ENCODE results near the gene TGFA. TPM values are rescaled to one million over a fixed set of nuclear protein-coding genes. Genes with fewer than 3 reads are reported as not detected.

The TGFA gene
- total and polyA plus RNA-seq, 7 donors: 0.33 to 12.7 (median 3.1) TPM; not detected in 1

DNA sequence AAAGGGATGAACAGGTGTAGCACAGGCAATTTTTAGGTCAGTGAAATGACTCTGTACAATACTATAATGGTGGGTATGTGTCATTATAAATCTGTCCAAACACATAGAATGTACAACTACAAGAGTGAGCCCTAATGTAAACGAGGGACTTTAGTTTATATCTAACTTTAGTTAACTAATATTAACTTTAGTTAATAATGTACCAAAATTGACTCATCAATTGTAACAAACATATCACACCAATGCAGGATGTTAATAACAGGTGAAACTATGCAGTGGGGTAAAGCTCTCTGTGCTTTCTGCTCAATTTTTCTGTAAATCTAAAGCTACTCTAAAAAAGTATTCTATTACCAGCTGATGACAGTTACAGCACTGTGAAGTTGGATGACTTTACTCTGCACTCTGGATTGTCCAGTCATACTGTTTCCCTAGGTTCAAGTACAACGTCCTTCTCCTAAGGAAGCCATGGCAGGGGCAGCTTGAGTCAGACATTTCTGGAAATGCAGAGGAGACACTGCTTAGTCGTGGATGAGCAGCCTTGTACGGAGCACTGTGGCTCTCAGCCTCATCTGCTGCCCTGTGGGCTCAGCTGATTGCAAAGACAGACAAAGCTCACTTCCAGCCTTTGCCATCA, 26.1 kb downstream of the TGFA start:
- H3K4me3 ChIP-seq: no peak overlapping the region
- intact Hi-C loops (cut with DNase I): no loop called here

GRCh38 chr2:70526126-70526525, 27.5 kb downstream of the TGFA start:
- TF ChIP-seq EP300 (IDR thresholded peaks at IDR 0.05) (no peak), POLR2A (IDR thresholded peaks at IDR 0.05) (no peak), POLR2AphosphoS5 (IDR thresholded peaks at IDR 0.05) (no peak), CTCF (IDR thresholded peaks at IDR 0.05) (no peak)
- H3K27me3 ChIP-seq: no peaks in the 10 kb centered on the region
- no peaks in the 10 kb centered on the region for H3K36me3 ChIP-seq
- no peak for DNase-seq
- no peak overlapping the region for H3K4me3 ChIP-seq
- 76% methylated on average over 3 of the region's 3 CpGs for WGBS, 2 donors
- intact Hi-C loops (cut with DNase I): no loop called here
- peaks cover 0 to 12% (median 7%) of the 10 kb centered on the region in 4 donors for H3K4me1 ChIP-seq
- no peaks in the 10 kb centered on the region for H3K9me3 ChIP-seq
- no peak overlapping the region for H3K27ac ChIP-seq

More for the DNA sequence above, 26.1 kb downstream of the TGFA start:
- TF ChIP-seq POLR2A (IDR thresholded peaks at IDR 0.05) (no peak), EP300 (IDR thresholded peaks at IDR 0.05) (no peak), POLR2AphosphoS5 (IDR thresholded peaks at IDR 0.05) (no peak), CTCF (IDR thresholded peaks at IDR 0.05) (no peak)
- WGBS, 2 donors: 63 to 73% methylated on average over 4 of the region's 4 CpGs
- no peak overlapping the region for H3K27ac ChIP-seq
- H3K9me3 ChIP-seq: no peaks in the 10 kb centered on the region
- no peaks in the 10 kb centered on the region for H3K27me3 ChIP-seq
- H3K4me1 ChIP-seq: peaks cover 0 to 12% (median 7%) of the 10 kb centered on the region in 4 donors
- no peak for DNase-seq
- no peaks in the 10 kb centered on the region for H3K36me3 ChIP-seq

DNA sequence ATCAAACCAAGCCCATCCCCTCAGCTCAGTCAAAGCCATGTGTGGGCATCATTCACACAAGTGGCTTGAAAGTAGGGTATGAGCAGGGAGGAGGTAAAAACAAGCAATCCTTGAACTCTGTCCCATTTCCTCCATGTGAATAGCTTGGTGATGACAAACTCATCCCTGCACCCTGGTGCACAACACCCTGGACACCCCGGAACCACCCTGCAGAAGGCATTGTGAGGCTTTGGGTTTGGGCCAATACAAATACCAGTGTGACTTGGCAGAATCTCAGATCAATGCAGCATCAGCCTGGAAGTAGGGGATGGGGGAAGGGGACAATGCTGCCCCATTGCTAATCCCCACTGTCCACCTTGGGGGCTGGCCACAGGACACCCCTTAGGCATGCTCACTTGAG, 28.6 kb downstream of the TGFA start:
- H3K36me3 ChIP-seq: no peaks in the 10 kb centered on the region
- no peak overlapping the region for H3K27ac ChIP-seq
- no peaks in the 10 kb centered on the region for H3K27me3 ChIP-seq
- intact Hi-C loops (cut with DNase I): no loop called here
- 17 to 70% methylated on average over 1 of the region's 1 CpG for WGBS, 2 donors
- TF ChIP-seq CTCF (IDR thresholded peaks at IDR 0.05) (no peak), POLR2A (IDR thresholded peaks at IDR 0.05) (no peak), POLR2AphosphoS5 (IDR thresholded peaks at IDR 0.05) (no peak), EP300 (IDR thresholded peaks at IDR 0.05) (no peak)
- peaks cover 0 to 12% (median 7%) of the 10 kb centered on the region in 4 donors for H3K4me1 ChIP-seq
- H3K9me3 ChIP-seq: no peaks in the 10 kb centered on the region
- no peak overlapping the region for H3K4me3 ChIP-seq
- DNase-seq: no peak

- no peak for TF ChIP-seq EP300 (IDR thresholded peaks at IDR 0.05)
- TF ChIP-seq POLR2AphosphoS5 (IDR thresholded peaks at IDR 0.05): no peak
- Histone ChIP-seq H3K27ac (no peak overlapping the region), H3K36me3 (no peaks in the 10 kb centered on the region), H3K4me3 (no peak overlapping the region), H3K4me1 (peaks cover 0 to 12% (median 7%) of the 10 kb centered on the region in 4 donors), H3K9me3 (no peaks in the 10 kb centered on the region), H3K27me3 (no peaks in the 10 kb centered on the region)
- DNase-seq: no peak
- WGBS, 2 donors: 16 to 44% methylated on average over 14 of the region's 14 CpGs
- intact Hi-C loops (cut with DNase I): no loop called here
Observed at GRCh38 chr2:70523996-70524965, 29.3 kb downstream of the TGFA start.

GRCh38 chr2:70523672-70523995, 30.0 kb downstream of the TGFA start:
- no peaks in the 10 kb centered on the region for H3K27me3 ChIP-seq
- intact Hi-C loops (cut with DNase I): no loop called here
- H3K36me3 ChIP-seq: no peaks in the 10 kb centered on the region

More at GRCh38 chr2:70523672-70523995, 30.0 kb downstream of the TGFA start:
- H3K27ac ChIP-seq: no peak overlapping the region
- TF ChIP-seq EP300 (IDR thresholded peaks at IDR 0.05) (no peak), POLR2A (IDR thresholded peaks at IDR 0.05) (no peak), POLR2AphosphoS5 (IDR thresholded peaks at IDR 0.05) (no peak), CTCF (IDR thresholded peaks at IDR 0.05) (no peak)
- H3K4me3 ChIP-seq: no peak overlapping the region
- no peaks in the 10 kb centered on the region for H3K9me3 ChIP-seq
- H3K4me1 ChIP-seq: peaks cover 0 to 12% (median 7%) of the 10 kb centered on the region in 4 donors
- no peak for DNase-seq
